ENCODE measurements around the gene KIAA0930. TPM values are rescaled to one million over a fixed set of nuclear protein-coding genes. Genes with fewer than 3 reads are reported as not detected.

Gene KIAA0930
- total and polyA plus RNA-seq, 4 experiments from 2014 or later: 1.2 to 36.7 (median 14.8) TPM

- intact Hi-C loops (cut with micrococcal nuclease): no loop called here
- Mint-ChIP-seq H3K9me3 (peaks cover 0 to 2% (median 0%) of the 10 kb centered on the region in 8 donors), H3K4me3 (no peak overlapping the region), H3K27me3 (no peaks in the 10 kb centered on the region), H3K4me1 (peaks cover 0 to 9% (median 4%) of the 10 kb centered on the region in 4 donors), H3K27ac (no peak overlapping the region), H3K36me3 (peaks cover 0 to 9% of the 10 kb centered on the region in 2 donors)
- H3K36me3 ChIP-seq (ENCODE audit: insufficient read depth, low read length): peaks cover 3% of the 10 kb centered on the region
- H3K27ac ChIP-seq (ENCODE audit: low read depth, low read length): no peak overlapping the region
- ChIA-PET POLR2A (ENCODE audit: partially characterized antibody) (no interaction called here), CTCF (ENCODE audit: partially characterized antibody) (interaction anchor here (1.1 kb wide), 1 partner anchor 115 kb away, joined by 3 read pairs; no protein-coding TSS in a partner anchor)
- H3K27me3 ChIP-seq (ENCODE audit: insufficient read depth, low read length): no peaks in the 10 kb centered on the region
- no peaks in the 10 kb centered on the region for H3K4me1 ChIP-seq (ENCODE audit: insufficient read depth, low read length)
- no peaks in the 10 kb centered on the region for H3K9me3 ChIP-seq (ENCODE audit: control insufficient read depth in 1 of 2, low read length in 2 of 2)
- no peak overlapping the region for H3K4me3 ChIP-seq (ENCODE audit: low read length in 2 of 2)
- DNase-seq: no peak
Observed at GRCh38 chr22:45211848-45212247, 28.8 kb downstream of the KIAA0930 start.

- H3K27ac ChIP-seq (ENCODE audit: low read depth, low read length): no peak overlapping the region
- peaks cover 3% of the 10 kb centered on the region for H3K36me3 ChIP-seq (ENCODE audit: insufficient read depth, low read length)
- no peaks in the 10 kb centered on the region for H3K9me3 ChIP-seq (ENCODE audit: control insufficient read depth in 1 of 2, low read length in 2 of 2)
- no peaks in the 10 kb centered on the region for H3K4me1 ChIP-seq (ENCODE audit: insufficient read depth, low read length)
- no peak overlapping the region for H3K27ac Mint-ChIP-seq
- H3K27me3 Mint-ChIP-seq: no peaks in the 10 kb centered on the region
- H3K4me3 ChIP-seq (ENCODE audit: low read length in 2 of 2): no peak overlapping the region
- ChIA-PET POLR2A (ENCODE audit: partially characterized antibody) (no interaction called here), CTCF (ENCODE audit: partially characterized antibody) (interaction anchor here (1.1 kb wide), 1 partner anchor 115 kb away, joined by 3 read pairs; no protein-coding TSS in a partner anchor)
- no peaks in the 10 kb centered on the region for H3K27me3 ChIP-seq (ENCODE audit: insufficient read depth, low read length)
- intact Hi-C loops (cut with micrococcal nuclease): no loop called here
- H3K36me3 Mint-ChIP-seq: peaks cover under 1 to 9% of the 10 kb centered on the region in 2 donors
- peaks cover 0 to 9% (median 4%) of the 10 kb centered on the region in 4 donors for H3K4me1 Mint-ChIP-seq
- no peak for DNase-seq
- no peak overlapping the region for H3K4me3 Mint-ChIP-seq
- peaks cover 0 to 2% (median 0%) of the 10 kb centered on the region in 8 donors for H3K9me3 Mint-ChIP-seq
Observed at GRCh38 chr22:45211435-45211834, 29.3 kb downstream of the KIAA0930 start.

DNA sequence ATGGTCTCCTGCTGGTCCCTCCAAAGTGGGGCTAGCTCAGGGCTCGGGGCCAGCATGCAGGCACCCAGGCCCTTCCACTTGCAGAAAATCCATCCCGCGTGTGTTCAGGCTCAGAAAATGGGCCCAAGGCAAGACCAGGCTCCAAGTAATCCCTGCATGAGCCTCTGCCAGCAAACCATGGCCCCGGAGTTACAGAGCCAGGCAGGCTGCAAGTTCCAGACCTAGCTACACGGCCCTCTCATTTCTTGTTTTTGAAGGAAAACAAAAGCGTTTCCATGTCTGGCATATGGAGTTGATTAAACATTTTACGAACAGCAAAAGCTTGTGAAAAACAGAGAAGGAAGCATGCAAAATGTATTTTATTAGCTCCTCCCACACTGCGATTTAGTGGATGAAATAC lies 29.7 kb downstream of the KIAA0930 start:
- H3K27ac ChIP-seq (ENCODE audit: low read depth, low read length): no peak overlapping the region
- H3K27ac Mint-ChIP-seq: no peak overlapping the region
- H3K36me3 Mint-ChIP-seq: peaks cover 5 to 14% of the 10 kb centered on the region in 2 donors
- H3K4me1 Mint-ChIP-seq: peaks cover 0 to 9% (median 4%) of the 10 kb centered on the region in 4 donors
- H3K9me3 ChIP-seq (ENCODE audit: control insufficient read depth in 1 of 2, low read length in 2 of 2): no peaks in the 10 kb centered on the region
- no peak overlapping the region for H3K4me3 ChIP-seq (ENCODE audit: low read length in 2 of 2)
- intact Hi-C loops (cut with micrococcal nuclease): no loop called here
- H3K4me3 Mint-ChIP-seq: no peak overlapping the region
- DNase-seq: no peak
- peaks cover 0 to 2% (median 0%) of the 10 kb centered on the region in 8 donors for H3K9me3 Mint-ChIP-seq
- ChIA-PET POLR2A (ENCODE audit: partially characterized antibody) (no interaction called here), CTCF (ENCODE audit: partially characterized antibody) (interaction anchor here (1.1 kb wide), 1 partner anchor 114 kb away, joined by 3 read pairs; no protein-coding TSS in a partner anchor)
- H3K27me3 ChIP-seq (ENCODE audit: insufficient read depth, low read length): no peaks in the 10 kb centered on the region
- no peaks in the 10 kb centered on the region for H3K4me1 ChIP-seq (ENCODE audit: insufficient read depth, low read length)
- no peaks in the 10 kb centered on the region for H3K27me3 Mint-ChIP-seq
- peaks cover 3% of the 10 kb centered on the region for H3K36me3 ChIP-seq (ENCODE audit: insufficient read depth, low read length)

DNA sequence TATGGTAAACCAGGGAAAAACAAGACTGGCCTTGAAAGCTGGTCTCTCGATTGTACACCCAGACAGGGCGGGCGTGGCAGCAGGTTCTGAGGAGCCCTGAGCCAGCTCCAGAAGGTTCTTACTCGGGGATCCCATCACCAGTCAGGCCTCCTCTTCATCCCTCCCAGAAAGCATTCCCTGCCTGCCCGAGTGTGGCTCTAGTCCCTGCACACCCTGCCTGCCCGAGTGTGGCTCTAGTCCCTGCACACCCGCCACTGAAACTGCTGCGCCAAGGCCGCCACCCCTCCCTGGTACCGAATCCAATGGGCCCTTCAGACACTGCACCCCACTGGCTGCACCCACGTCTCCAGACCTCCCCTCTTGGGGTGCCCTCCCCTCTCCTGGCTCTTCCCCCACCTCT lies 30.1 kb downstream of the KIAA0930 start:
- H3K27me3 Mint-ChIP-seq: no peaks in the 10 kb centered on the region
- Histone ChIP-seq H3K9me3 (ENCODE audit: control insufficient read depth in 1 of 2, low read length in 2 of 2) (no peaks in the 10 kb centered on the region), H3K36me3 (ENCODE audit: insufficient read depth, low read length) (peaks cover 3% of the 10 kb centered on the region), H3K4me1 (ENCODE audit: insufficient read depth, low read length) (no peaks in the 10 kb centered on the region), H3K27ac (ENCODE audit: low read depth, low read length) (no peak overlapping the region), H3K4me3 (ENCODE audit: low read length in 2 of 2) (no peak overlapping the region), H3K27me3 (ENCODE audit: insufficient read depth, low read length) (no peaks in the 10 kb centered on the region)
- H3K4me1 Mint-ChIP-seq: peaks cover 0 to 11% (median 4%) of the 10 kb centered on the region in 4 donors
- no peak overlapping the region for H3K4me3 Mint-ChIP-seq
- intact Hi-C loops (cut with micrococcal nuclease): no loop called here
- no peaks in the 10 kb centered on the region for H3K9me3 Mint-ChIP-seq
- H3K27ac Mint-ChIP-seq: no peak overlapping the region
- peaks cover 8 to 17% of the 10 kb centered on the region in 2 donors for H3K36me3 Mint-ChIP-seq
- DNase-seq: no peak
- ChIA-PET POLR2A (ENCODE audit: partially characterized antibody) (no interaction called here), CTCF (ENCODE audit: partially characterized antibody) (interaction anchor here (0.6 to 1.1 kb wide), 2 partner anchors 111 to 114 kb away, joined by 3 to 4 read pairs; no protein-coding TSS in a partner anchor)

GRCh38 chr22:45210174-45210573 lies 30.5 kb downstream of the KIAA0930 start:
- Mint-ChIP-seq H3K4me3 (no peak overlapping the region), H3K36me3 (peaks cover 8 to 17% of the 10 kb centered on the region in 2 donors), H3K9me3 (no peaks in the 10 kb centered on the region), H3K27me3 (no peaks in the 10 kb centered on the region), H3K27ac (no peak overlapping the region), H3K4me1 (peaks cover 0 to 9% (median 4%) of the 10 kb centered on the region in 4 donors)
- H3K27me3 ChIP-seq (ENCODE audit: insufficient read depth, low read length): no peaks in the 10 kb centered on the region
- no peak for DNase-seq
- no peak overlapping the region for H3K27ac ChIP-seq (ENCODE audit: low read depth, low read length)
- no peaks in the 10 kb centered on the region for H3K4me1 ChIP-seq (ENCODE audit: insufficient read depth, low read length)
- ChIA-PET CTCF (ENCODE audit: partially characterized antibody) (interaction anchor here (0.6 to 0.7 kb wide), 2 partner anchors 111 to 136 kb away, joined by 3 to 4 read pairs; no protein-coding TSS in a partner anchor), POLR2A (ENCODE audit: partially characterized antibody) (no interaction called here)
- H3K36me3 ChIP-seq (ENCODE audit: insufficient read depth, low read length): peaks cover 3% of the 10 kb centered on the region
- H3K9me3 ChIP-seq (ENCODE audit: control insufficient read depth in 1 of 2, low read length in 2 of 2): no peaks in the 10 kb centered on the region
- H3K4me3 ChIP-seq (ENCODE audit: low read length in 2 of 2): no peak overlapping the region
- intact Hi-C loops (cut with micrococcal nuclease): no loop called here

DNA sequence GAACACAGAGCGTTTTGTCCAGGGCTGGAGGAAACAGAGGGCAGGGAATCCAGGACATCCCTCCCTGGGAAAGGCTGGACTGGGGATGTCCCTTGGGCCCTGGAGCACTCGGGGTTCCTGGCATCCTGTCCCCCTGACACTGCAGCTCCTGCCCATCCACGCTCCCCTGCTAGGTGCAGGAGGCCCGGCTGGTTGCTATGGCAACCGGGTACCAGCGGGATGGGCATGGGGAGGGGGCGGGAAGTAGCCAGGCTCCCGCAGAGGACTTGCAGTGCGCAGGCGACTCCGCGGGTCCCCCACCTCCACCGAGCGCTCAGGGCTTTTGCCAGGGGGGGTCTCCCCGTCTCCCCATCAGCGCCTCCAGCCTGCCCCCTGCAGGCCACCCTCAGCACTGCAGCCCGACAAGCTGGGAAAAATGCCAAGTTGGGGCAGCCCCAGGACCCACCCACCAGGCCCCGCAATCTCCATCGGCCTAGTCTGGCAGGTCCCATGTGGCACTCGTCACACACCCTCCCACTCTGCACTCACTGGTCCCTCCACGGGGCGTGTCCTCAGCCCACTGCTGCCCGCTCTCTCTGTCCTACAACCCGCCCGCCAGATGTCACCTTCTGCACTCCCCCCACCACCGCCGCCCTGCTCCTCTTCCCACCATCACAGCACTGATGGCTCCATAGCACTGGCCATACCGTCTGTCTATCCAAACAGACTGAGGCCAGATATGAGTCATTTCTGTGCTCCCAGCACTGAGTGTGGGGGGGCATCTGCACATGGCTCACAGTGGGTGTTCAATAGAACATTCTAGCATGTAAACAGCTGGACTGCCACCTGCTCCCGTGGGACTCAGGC lies 31.5 kb downstream of the KIAA0930 start:
- no peaks in the 10 kb centered on the region for H3K9me3 Mint-ChIP-seq
- H3K27ac Mint-ChIP-seq: peak overlapping the region in 2 of 7 donors; percentile 52
- DNase-seq: peak in 4 of 5 donors; percentile 6 to 23 (median 12)
- ChIA-PET POLR2A (ENCODE audit: partially characterized antibody) (no interaction called here), CTCF (ENCODE audit: partially characterized antibody) (interaction anchor here (0.7 to 1.5 kb wide), 6 partner anchors 17 to 137 kb away, joined by 3 to 4 read pairs (median 3); no protein-coding TSS in a partner anchor)
- peaks cover 3% of the 10 kb centered on the region for H3K36me3 ChIP-seq (ENCODE audit: insufficient read depth, low read length)
- H3K9me3 ChIP-seq (ENCODE audit: control insufficient read depth in 1 of 2, low read length in 2 of 2): no peaks in the 10 kb centered on the region
- no peak overlapping the region for H3K4me3 Mint-ChIP-seq
- H3K27ac ChIP-seq (ENCODE audit: low read depth, low read length): no peak overlapping the region
- no peaks in the 10 kb centered on the region for H3K4me1 ChIP-seq (ENCODE audit: insufficient read depth, low read length)
- H3K27me3 Mint-ChIP-seq: no peaks in the 10 kb centered on the region
- H3K36me3 Mint-ChIP-seq: peaks cover 12 to 18% of the 10 kb centered on the region in 2 donors
- no peak overlapping the region for H3K4me3 ChIP-seq (ENCODE audit: low read length in 2 of 2)
- intact Hi-C loops (cut with micrococcal nuclease): loop anchor here (1.0 kb wide), 1 partner anchor 36 kb away; no protein-coding TSS in a partner anchor
- H3K4me1 Mint-ChIP-seq: peaks cover 0 to 7% (median 3%) of the 10 kb centered on the region in 4 donors
- H3K27me3 ChIP-seq (ENCODE audit: insufficient read depth, low read length): no peaks in the 10 kb centered on the region

DNA sequence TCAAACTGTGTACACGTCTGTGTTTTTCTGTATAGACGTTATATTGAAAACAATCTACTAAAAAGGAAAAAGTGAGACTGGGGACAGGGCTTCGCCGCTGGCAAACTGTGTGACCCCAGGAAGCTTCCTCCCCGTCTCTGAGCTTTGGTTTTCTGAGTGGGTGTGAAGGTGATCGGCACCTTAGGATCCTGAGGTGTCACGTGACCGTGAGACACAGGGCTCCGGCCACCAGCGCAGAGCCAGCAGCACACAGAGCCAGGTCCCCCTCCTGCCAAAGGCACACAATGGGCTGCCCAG lies 32.0 kb downstream of the KIAA0930 start:
- POLR2A ChIA-PET (ENCODE audit: partially characterized antibody): no interaction called here

More for the DNA sequence above, 32.0 kb downstream of the KIAA0930 start:
- Mint-ChIP-seq H3K4me1 (peaks cover 0 to 5% (median 2%) of the 10 kb centered on the region in 4 donors), H3K9me3 (no peaks in the 10 kb centered on the region), H3K36me3 (peaks cover 12 to 22% of the 10 kb centered on the region in 2 donors), H3K4me3 (no peak overlapping the region), H3K27ac (no peak overlapping the region), H3K27me3 (no peaks in the 10 kb centered on the region)
- no peaks in the 10 kb centered on the region for H3K4me1 ChIP-seq (ENCODE audit: insufficient read depth, low read length)
- CTCF ChIA-PET (ENCODE audit: partially characterized antibody): interaction anchor here (0.7 to 1.5 kb wide), 7 partner anchors 10 to 137 kb away, joined by 3 to 4 read pairs (median 3); no protein-coding TSS in a partner anchor
- H3K36me3 ChIP-seq (ENCODE audit: insufficient read depth, low read length): peaks cover 3% of the 10 kb centered on the region
- no peak overlapping the region for H3K4me3 ChIP-seq (ENCODE audit: low read length in 2 of 2)
- DNase-seq: no peak
- H3K27ac ChIP-seq (ENCODE audit: low read depth, low read length): no peak overlapping the region
- H3K9me3 ChIP-seq (ENCODE audit: control insufficient read depth in 1 of 2, low read length in 2 of 2): no peaks in the 10 kb centered on the region
- intact Hi-C loops (cut with micrococcal nuclease): no loop called here
- H3K27me3 ChIP-seq (ENCODE audit: insufficient read depth, low read length): no peaks in the 10 kb centered on the region

All from CD4-positive, alpha-beta memory T cell (primary cell).